ENCODE data around the gene MAGI2. TPM values are rescaled to one million over a fixed set of nuclear protein-coding genes. Genes with fewer than 3 reads are reported as not detected.

The MAGI2 gene
- total and polyA plus RNA-seq, 2 experiments from 2014 or later: 3.5 to 4.1 TPM

- Histone ChIP-seq H3K4me2 (ENCODE audit: unreplicated experiment) (peak overlapping the region; percentile 63), H3K27ac (peak overlapping the region; percentile 32)
- peak; percentile 78 for DNase-seq
Observed at GRCh38 chr7:79290841-79291497, 162.5 kb downstream of the MAGI2 start.

GRCh38 chr7:79290398-79290797 is 163.1 kb downstream of the MAGI2 start:
- no peak overlapping the region for H3K9ac ChIP-seq
- H3K79me2 ChIP-seq (ENCODE audit: insufficient read depth): no peaks in the 10 kb centered on the region
- no peaks in the 10 kb centered on the region for H3K9me3 ChIP-seq (ENCODE audit: low read depth)
- peak overlapping the region; percentile 32 for H3K27ac ChIP-seq
- no peak overlapping the region for H3K4me3 ChIP-seq
- no peak for DNase-seq
- no peak overlapping the region for H2AFZ ChIP-seq
- H3K9me2 ChIP-seq (ENCODE audit: insufficient read depth): no peaks in the 10 kb centered on the region; the same call in 1 of the 2 replicates
- H3K4me1 ChIP-seq (ENCODE audit: insufficient read depth): peaks cover 60% of the 10 kb centered on the region
- H3K4me2 ChIP-seq (ENCODE audit: unreplicated experiment): peak overlapping the region; percentile 63
- no peaks in the 10 kb centered on the region for H3K27me3 ChIP-seq (replicated peaks; ENCODE audit: insufficient read depth)
- H3F3A ChIP-seq (ENCODE audit: insufficient read depth): peaks cover 22% of the 10 kb centered on the region
- H3K36me3 ChIP-seq (ENCODE audit: low read depth): no peaks in the 10 kb centered on the region
- in situ Hi-C loops (cut with MboI): loop anchor here (25.0 kb wide), 1 partner anchor 747 kb away; no protein-coding TSS in a partner anchor
- H4K20me1 ChIP-seq (ENCODE audit: insufficient read depth): no peaks in the 10 kb centered on the region
- 65 to 71% methylated on average over 3 of the region's 3 CpGs for WGBS, 2 experiments (ENCODE audit: low coverage in 1 of 2, low lambda C conversion rate in 2 of 2, missing lambda C conversion rate in 2 of 2)
- TF ChIP-seq EZH2 (IDR thresholded peaks at IDR 0.05; ENCODE audit: insufficient read depth, poor library complexity, severe bottlenecking): no peak
- no peak for TF ChIP-seq EZH2phosphoT487 (IDR thresholded peaks at IDR 0.05; ENCODE audit: insufficient read depth, low read depth)

More at GRCh38 chr7:79290841-79291497, 162.5 kb downstream of the MAGI2 start:
- H4K20me1 ChIP-seq (ENCODE audit: insufficient read depth): no peaks in the 10 kb centered on the region
- no peak overlapping the region for H3K9ac ChIP-seq
- no peak overlapping the region for H2AFZ ChIP-seq
- WGBS, 2 experiments (ENCODE audit: low coverage in 1 of 2, low lambda C conversion rate in 2 of 2, missing lambda C conversion rate in 2 of 2): 34 to 37% methylated on average over 4 of the region's 4 CpGs
- H3K9me3 ChIP-seq (ENCODE audit: low read depth): no peaks in the 10 kb centered on the region
- no peaks in the 10 kb centered on the region; the same call in 1 of the 2 replicates for H3K9me2 ChIP-seq (ENCODE audit: insufficient read depth)
- H3K4me3 ChIP-seq: peak overlapping the region; percentile 17; the same call in 1 of the 2 replicates
- in situ Hi-C loops (cut with MboI): loop anchor here (25.0 kb wide), 1 partner anchor 746 kb away; no protein-coding TSS in a partner anchor
- H3K79me2 ChIP-seq (ENCODE audit: insufficient read depth): no peaks in the 10 kb centered on the region
- no peaks in the 10 kb centered on the region for H3K27me3 ChIP-seq (replicated peaks; ENCODE audit: insufficient read depth)
- no peaks in the 10 kb centered on the region for H3K36me3 ChIP-seq (ENCODE audit: low read depth)
- H3K4me1 ChIP-seq (ENCODE audit: insufficient read depth): peaks cover 54% of the 10 kb centered on the region
- TF ChIP-seq EZH2 (IDR thresholded peaks at IDR 0.05; ENCODE audit: insufficient read depth, poor library complexity, severe bottlenecking): no peak
- 0 out of 2 replicates have a peak, but pooled peaks have one; percentile 30 for TF ChIP-seq EZH2phosphoT487 (IDR thresholded peaks at IDR 0.05; ENCODE audit: insufficient read depth, low read depth)
- peaks cover 18% of the 10 kb centered on the region for H3F3A ChIP-seq (ENCODE audit: insufficient read depth)

GRCh38 chr7:79288655-79289054 is 164.8 kb downstream of the MAGI2 start:
- Histone ChIP-seq H3K9ac (no peak overlapping the region), H3K4me2 (ENCODE audit: unreplicated experiment) (no peak overlapping the region), H3K79me2 (ENCODE audit: insufficient read depth) (no peaks in the 10 kb centered on the region), H3K4me1 (ENCODE audit: insufficient read depth) (peaks cover 72% of the 10 kb centered on the region), H3K9me3 (ENCODE audit: low read depth) (no peaks in the 10 kb centered on the region), H2AFZ (no peak overlapping the region), H3F3A (ENCODE audit: insufficient read depth) (peaks cover 37% of the 10 kb centered on the region), H4K20me1 (ENCODE audit: insufficient read depth) (no peaks in the 10 kb centered on the region), H3K27ac (no peak overlapping the region), H3K4me3 (no peak overlapping the region), H3K27me3 (replicated peaks; ENCODE audit: insufficient read depth) (no peaks in the 10 kb centered on the region), H3K9me2 (ENCODE audit: insufficient read depth) (no peaks in the 10 kb centered on the region; the same call in 1 of the 2 replicates), H3K36me3 (ENCODE audit: low read depth) (no peaks in the 10 kb centered on the region)
- DNase-seq: no peak
- no peak for TF ChIP-seq EZH2phosphoT487 (IDR thresholded peaks at IDR 0.05; ENCODE audit: insufficient read depth, low read depth)
- in situ Hi-C loops (cut with MboI): loop anchor here (25.0 kb wide), 1 partner anchor 749 kb away; no protein-coding TSS in a partner anchor
- 76 to 82% methylated on average over 5 of the region's 5 CpGs for WGBS, 2 experiments (ENCODE audit: low coverage in 1 of 2, low lambda C conversion rate in 2 of 2, missing lambda C conversion rate in 2 of 2)

DNA sequence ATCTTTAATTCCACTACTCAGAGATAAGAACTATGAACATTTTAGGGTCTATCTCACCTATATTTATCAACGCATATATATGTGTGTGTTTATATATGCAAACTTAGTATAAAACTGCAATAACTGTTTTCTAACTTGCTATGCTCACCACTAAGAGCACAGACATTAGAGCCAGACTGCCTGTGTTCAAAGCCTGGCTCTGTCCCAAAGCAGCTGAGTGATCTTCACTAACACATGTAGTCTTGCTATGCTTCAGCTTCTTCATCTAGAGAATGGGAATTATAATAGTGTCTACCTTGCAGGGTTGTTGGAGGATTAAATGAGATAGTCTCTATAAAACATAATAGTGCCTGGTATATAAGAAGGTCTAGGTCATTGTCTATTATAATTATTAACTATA is 165.5 kb downstream of the MAGI2 start:
- Histone ChIP-seq H3K4me3 (no peak overlapping the region), H3F3A (ENCODE audit: insufficient read depth) (peaks cover 44% of the 10 kb centered on the region), H3K9me2 (ENCODE audit: insufficient read depth) (no peaks in the 10 kb centered on the region; the same call in 1 of the 2 replicates), H2AFZ (no peak overlapping the region), H3K9me3 (ENCODE audit: low read depth) (no peaks in the 10 kb centered on the region), H3K36me3 (ENCODE audit: low read depth) (no peaks in the 10 kb centered on the region), H3K27me3 (replicated peaks; ENCODE audit: insufficient read depth) (no peaks in the 10 kb centered on the region), H3K4me1 (ENCODE audit: insufficient read depth) (peaks cover 72% of the 10 kb centered on the region), H3K4me2 (ENCODE audit: unreplicated experiment) (no peak overlapping the region), H4K20me1 (ENCODE audit: insufficient read depth) (no peaks in the 10 kb centered on the region), H3K79me2 (ENCODE audit: insufficient read depth) (no peaks in the 10 kb centered on the region), H3K9ac (no peak overlapping the region), H3K27ac (no peak overlapping the region)
- DNase-seq: peak; percentile 65
- in situ Hi-C loops (cut with MboI): loop anchor here (25.0 kb wide), 1 partner anchor 749 kb away; no protein-coding TSS in a partner anchor
- TF ChIP-seq EZH2phosphoT487 (IDR thresholded peaks at IDR 0.05; ENCODE audit: insufficient read depth, low read depth) (no peak), EZH2 (IDR thresholded peaks at IDR 0.05; ENCODE audit: insufficient read depth, poor library complexity, severe bottlenecking) (no peak)
- 60 to 68% methylated on average over 1 of the region's 1 CpG for WGBS, 2 experiments (ENCODE audit: low coverage in 1 of 2, low lambda C conversion rate in 2 of 2, missing lambda C conversion rate in 2 of 2)
